Trophoblast cell (in vitro differentiated cells and primary cell): ENCODE measurements around the gene ALOX15B.

Experiments used
- DNase-seq, 2 donors: peaks; one replicate each; pipeline ENCODE4 v3.0.0-alpha.2; 2016
- H2AFZ ChIP-seq: 2 replicates; pipeline ENCODE4 v1.6.1; 2013; ENCODE audit warnings: low read length, moderate library complexity, mild to moderate bottlenecking; ENCODE audit not compliant: insufficient read depth, poor library complexity
- H2AK5ac ChIP-seq: 2 replicates; pipeline ENCODE4 v1.6.1; 2013; ENCODE audit warnings: mild to moderate bottlenecking, low read length
- H2BK120ac ChIP-seq: 2 replicates; pipeline ENCODE4 v1.6.1; 2013; ENCODE audit warnings: low read length, mild to moderate bottlenecking, moderate library complexity; ENCODE audit not compliant: insufficient read depth, poor library complexity
- H2BK12ac ChIP-seq: 2 replicates; pipeline ENCODE4 v1.6.1; 2013; ENCODE audit warnings: mild to moderate bottlenecking, low read length, moderate library complexity
- H2BK5ac ChIP-seq: 2 replicates; pipeline ENCODE4 v1.6.1; 2013; ENCODE audit warnings: low read length, low read depth, moderate library complexity, mild to moderate bottlenecking; ENCODE audit not compliant: poor library complexity
- H3K14ac ChIP-seq: 2 replicates; pipeline ENCODE4 v1.6.1; 2013; ENCODE audit warnings: mild to moderate bottlenecking, low read length
- H3K18ac ChIP-seq: 2 replicates; pipeline ENCODE4 v1.6.1; 2013; ENCODE audit warnings: mild to moderate bottlenecking, low read length
- H3K23ac ChIP-seq: 2 replicates; pipeline ENCODE4 v1.6.1; 2013; ENCODE audit warnings: low read length
- H3K27ac ChIP-seq: 2 replicates; pipeline ENCODE4 v1.5.1; 2013; ENCODE audit warnings: low read depth, mild to moderate bottlenecking, inconsistent platforms, low read length, moderate library complexity
- H3K27me3 ChIP-seq: 2 replicates; pipeline ENCODE4 v1.6.1; 2013; ENCODE audit warnings: inconsistent platforms, mild to moderate bottlenecking, low read length, moderate library complexity; ENCODE audit not compliant: insufficient read depth
- H3K36me3 ChIP-seq, 2 experiments: 1 replicate in 1 of 2; 2 replicates in 1 of 2; pipeline ENCODE4 v1.6.1; 2013; ENCODE audit warnings: low read length in 2 of 2, mild to moderate bottlenecking in 2 of 2, moderate library complexity in 1 of 2; ENCODE audit not compliant: insufficient read depth in 2 of 2, control insufficient read depth in 1 of 2
- H3K4ac ChIP-seq: 2 replicates; pipeline ENCODE4 v1.6.1; 2013; ENCODE audit warnings: low read depth, mild to moderate bottlenecking, low read length, moderate library complexity
- H3K4me1 ChIP-seq, 2 experiments: 1 replicate in 1 of 2; 2 replicates in 1 of 2; pipeline ENCODE4 v1.6.1; 2013; ENCODE audit warnings: low read length in 2 of 2, mild to moderate bottlenecking in 2 of 2, moderate library complexity in 1 of 2; ENCODE audit not compliant: insufficient read depth in 2 of 2, control insufficient read depth in 1 of 2
- H3K4me2 ChIP-seq: 2 replicates; pipeline ENCODE4 v1.6.1; 2013; ENCODE audit warnings: inconsistent platforms, mild to moderate bottlenecking, low read length, moderate library complexity
- H3K4me3 ChIP-seq: 2 replicates; pipeline ENCODE4 v1.5.1; 2013; ENCODE audit warnings: mild to moderate bottlenecking, low read depth, low read length, inconsistent platforms
- H3K79me1 ChIP-seq: one replicate; pipeline ENCODE4 v1.6.1; 2013; ENCODE audit warnings: low read length
- H3K79me2 ChIP-seq: 2 replicates; pipeline ENCODE4 v1.6.1; 2013; ENCODE audit warnings: low read length, mild to moderate bottlenecking; ENCODE audit not compliant: control insufficient read depth, insufficient read depth, poor library complexity
- H3K9ac ChIP-seq: 2 replicates; pipeline ENCODE4 v1.6.1; 2013; ENCODE audit warnings: mild to moderate bottlenecking, low read length
- H3K9me3 ChIP-seq: 2 replicates; pipeline ENCODE4 v1.6.1; 2013; ENCODE audit warnings: low read depth, mild to moderate bottlenecking, control low read depth, inconsistent platforms, low read length; ENCODE audit not compliant: insufficient read depth
- H4K12ac ChIP-seq: 2 replicates; pipeline ENCODE4 v1.6.1; 2013; ENCODE audit warnings: low read depth, mild to moderate bottlenecking, low read length, moderate library complexity
- H4K8ac ChIP-seq: 2 replicates; pipeline ENCODE4 v1.6.1; 2013; ENCODE audit warnings: low read depth, mild to moderate bottlenecking, low read length, moderate library complexity
- H4K91ac ChIP-seq: one replicate; pipeline ENCODE4 v1.6.1; 2013; ENCODE audit warnings: low read depth, mild to moderate bottlenecking, low read length, moderate library complexity
- WGBS: extraction: QIAGEN DNeasy Blood & Tissue Kit; methylation state at CpG from one replicate; pipeline ENCODE4 v1.1.7; 2013; ENCODE audit warnings: missing lambda C conversion rate; ENCODE audit not compliant: insufficient read length, insufficient coverage; ENCODE audit errors: extremely low coverage; 5-methylcytosine and 5-hydroxymethylcytosine counted together

The ALOX15B gene

DNA sequence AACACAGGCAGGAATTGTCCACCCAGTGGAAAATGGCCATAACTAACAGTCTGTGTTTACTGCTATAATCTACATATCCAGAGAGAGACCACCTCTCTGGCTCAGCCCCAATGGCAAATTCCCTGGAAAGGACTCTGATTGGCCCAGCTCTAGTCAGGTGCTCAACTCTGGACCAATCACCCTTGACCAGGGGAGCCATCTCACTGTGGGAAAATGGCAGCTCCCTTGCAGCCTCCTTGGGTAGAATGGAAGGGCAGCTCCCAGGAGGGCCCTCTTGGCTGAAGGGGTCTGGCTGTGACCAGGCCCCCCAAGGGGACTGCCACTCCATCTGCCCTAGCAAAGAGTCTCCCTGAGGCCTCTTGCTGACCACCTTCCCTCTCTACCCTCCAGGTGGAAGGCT, 3.1 kb downstream of the ALOX15B start:
- no peaks in the 10 kb centered on the region for H3K36me3 ChIP-seq
- no peak overlapping the region for H2AK5ac ChIP-seq
- peaks cover 4% of the 10 kb centered on the region for H3K9me3 ChIP-seq
- no peak overlapping the region for H3K27ac ChIP-seq
- H3K4ac ChIP-seq, result no peak overlapping the region
- H2BK12ac ChIP-seq, result no peak overlapping the region
- no peak overlapping the region for H3K4me2 ChIP-seq
- H3K4me3 ChIP-seq, result no peak overlapping the region
- no peak for DNase-seq
- H2BK120ac ChIP-seq, result no peak overlapping the region
- no peak overlapping the region for H2AFZ ChIP-seq
- H4K8ac ChIP-seq, result no peak overlapping the region
- H3K4me1 ChIP-seq, result no peaks in the 10 kb centered on the region
- H4K91ac ChIP-seq, result no peak overlapping the region
- no peak overlapping the region for H3K9ac ChIP-seq
- no peaks in the 10 kb centered on the region for H3K79me1 ChIP-seq
- no peak overlapping the region for H4K12ac ChIP-seq
- no peak overlapping the region for H3K23ac ChIP-seq
- H2BK5ac ChIP-seq, result no peak overlapping the region
- H3K18ac ChIP-seq, result no peak overlapping the region
- H3K79me2 ChIP-seq, result no peaks in the 10 kb centered on the region
- H3K14ac ChIP-seq, result no peak overlapping the region
- H3K27me3 ChIP-seq, result peaks cover 4% of the 10 kb centered on the region

- Histone ChIP-seq H3K4me2 (no peak overlapping the region), H3K27ac (no peak overlapping the region), H2BK120ac (no peak overlapping the region), H3K18ac (no peak overlapping the region), H4K8ac (no peak overlapping the region), H2AK5ac (no peak overlapping the region), H2BK12ac (no peak overlapping the region), H4K91ac (no peak overlapping the region), H3K79me1 (no peaks in the 10 kb centered on the region), H3K36me3 (no peaks in the 10 kb centered on the region), H3K79me2 (no peaks in the 10 kb centered on the region), H3K4me3 (no peak overlapping the region), H3K9ac (no peak overlapping the region), H3K4me1 (no peaks in the 10 kb centered on the region), H2BK5ac (no peak overlapping the region), H3K23ac (no peak overlapping the region), H3K4ac (no peak overlapping the region), H3K14ac (no peak overlapping the region), H3K27me3 (no peaks in the 10 kb centered on the region), H3K9me3 (peaks cover 4% of the 10 kb centered on the region), H2AFZ (no peak overlapping the region), H4K12ac (no peak overlapping the region)
- no peak for DNase-seq
- WGBS, result no CpG with 5 or more reads among the region's 24 CpGs
Observed at GRCh38 chr17:8044819-8045810, 6.3 kb downstream of the ALOX15B start.

DNA sequence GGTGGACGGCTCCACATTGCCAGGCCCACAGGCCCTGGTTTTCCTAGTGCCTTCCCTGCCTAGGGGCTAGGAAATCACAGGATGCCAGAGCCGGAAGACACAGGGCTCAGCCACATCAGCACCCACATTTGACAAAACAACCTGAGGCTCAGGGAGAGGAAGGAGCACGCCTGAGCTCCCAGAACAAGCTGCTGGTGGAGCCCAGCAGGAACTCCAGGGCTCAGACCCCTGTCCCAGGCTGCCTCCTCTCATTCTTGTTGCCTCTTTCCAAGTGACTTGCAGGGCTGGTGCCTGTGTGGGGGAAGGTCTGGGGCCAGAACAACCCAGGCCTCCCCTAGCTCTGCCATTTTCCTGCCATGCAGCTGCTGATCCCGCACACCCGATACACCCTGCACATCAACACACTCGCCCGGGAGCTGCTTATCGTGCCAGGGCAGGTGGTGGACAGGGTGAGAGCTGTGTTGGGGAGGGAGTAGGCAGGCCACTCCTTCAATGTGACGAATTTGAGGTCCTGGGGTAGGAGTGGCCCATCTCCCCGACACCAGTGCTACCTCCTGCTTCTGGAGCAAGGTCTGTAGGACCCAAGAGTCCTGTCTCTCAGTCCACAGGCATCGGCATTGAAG, 7.6 kb downstream of the ALOX15B start:
- H3K9ac ChIP-seq, result no peak overlapping the region
- H4K8ac ChIP-seq, result no peak overlapping the region
- no peaks in the 10 kb centered on the region for H3K79me2 ChIP-seq
- H2BK5ac ChIP-seq, result no peak overlapping the region
- no peak overlapping the region for H2BK12ac ChIP-seq
- no CpG with 5 or more reads among the region's 11 CpGs for WGBS
- DNase-seq, result no peak
- no peak overlapping the region for H3K23ac ChIP-seq
- H4K91ac ChIP-seq, result no peak overlapping the region
- no peak overlapping the region for H3K14ac ChIP-seq
- no peak overlapping the region for H3K18ac ChIP-seq
- no peak overlapping the region for H2AFZ ChIP-seq
- no peak overlapping the region for H4K12ac ChIP-seq
- no peak overlapping the region for H3K27ac ChIP-seq
- H2AK5ac ChIP-seq, result no peak overlapping the region
- no peaks in the 10 kb centered on the region for H3K79me1 ChIP-seq
- no peaks in the 10 kb centered on the region for H3K27me3 ChIP-seq
- no peak overlapping the region for H3K4me3 ChIP-seq
- no peak overlapping the region for H3K4me2 ChIP-seq
- no peaks in the 10 kb centered on the region for H3K36me3 ChIP-seq
- no peaks in the 10 kb centered on the region for H3K4me1 ChIP-seq
- no peak overlapping the region for H2BK120ac ChIP-seq
- H3K9me3 ChIP-seq, result peaks cover 4% of the 10 kb centered on the region
- H3K4ac ChIP-seq, result no peak overlapping the region

DNA sequence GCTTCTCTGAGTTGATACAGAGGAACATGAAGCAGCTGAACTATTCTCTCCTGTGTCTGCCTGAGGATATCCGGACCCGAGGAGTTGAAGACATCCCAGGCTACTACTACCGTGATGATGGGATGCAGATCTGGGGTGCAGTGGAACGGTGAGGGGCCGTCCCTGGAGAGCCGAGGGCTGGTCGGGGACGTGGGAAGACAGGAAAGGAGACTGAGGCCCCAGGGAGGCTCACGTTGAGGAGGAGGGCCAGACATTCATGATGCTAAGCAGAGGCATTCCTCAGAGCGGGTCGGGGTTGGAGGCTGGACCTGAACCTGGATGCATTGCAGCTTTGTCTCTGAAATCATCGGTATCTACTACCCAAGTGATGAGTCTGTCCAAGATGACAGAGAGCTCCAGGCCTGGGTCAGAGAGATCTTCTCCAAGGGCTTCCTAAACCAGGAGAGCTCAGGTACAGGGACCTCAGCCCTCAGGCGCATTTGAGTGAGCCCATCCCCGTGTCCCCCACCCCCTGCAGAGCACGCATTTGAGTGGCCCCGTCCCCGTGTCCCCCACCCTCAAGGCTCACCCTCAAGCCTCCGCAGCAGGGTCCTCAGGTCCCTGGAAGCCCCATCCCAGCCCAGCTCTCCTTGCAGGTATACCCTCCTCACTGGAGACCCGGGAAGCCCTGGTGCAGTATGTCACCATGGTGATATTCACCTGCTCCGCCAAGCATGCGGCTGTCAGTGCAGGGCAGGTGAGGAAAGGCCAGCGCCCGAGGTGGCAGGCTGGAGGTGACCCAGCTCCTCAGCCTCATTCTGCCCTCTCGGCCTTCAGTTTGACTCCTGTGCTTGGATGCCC, 8.3 kb downstream of the ALOX15B start:
- no peaks in the 10 kb centered on the region for H3K36me3 ChIP-seq
- H4K12ac ChIP-seq, result no peak overlapping the region
- WGBS, result no CpG with 5 or more reads among the region's 24 CpGs
- H3K23ac ChIP-seq, result no peak overlapping the region
- no peak overlapping the region for H3K18ac ChIP-seq
- no peaks in the 10 kb centered on the region for H3K27me3 ChIP-seq
- no peak overlapping the region for H3K9ac ChIP-seq
- H3K27ac ChIP-seq, result no peak overlapping the region
- no peak overlapping the region for H3K4ac ChIP-seq
- no peak overlapping the region for H2AFZ ChIP-seq
- H2BK12ac ChIP-seq, result no peak overlapping the region
- no peak overlapping the region for H2BK5ac ChIP-seq
- H2AK5ac ChIP-seq, result no peak overlapping the region
- no peaks in the 10 kb centered on the region for H3K79me1 ChIP-seq
- peaks cover 4% of the 10 kb centered on the region for H3K9me3 ChIP-seq
- H3K4me2 ChIP-seq, result no peak overlapping the region
- no peak for DNase-seq
- H4K91ac ChIP-seq, result no peak overlapping the region
- H3K14ac ChIP-seq, result no peak overlapping the region
- no peak overlapping the region for H3K4me3 ChIP-seq
- H3K4me1 ChIP-seq, result no peaks in the 10 kb centered on the region
- no peak overlapping the region for H2BK120ac ChIP-seq
- H3K79me2 ChIP-seq, result no peaks in the 10 kb centered on the region
- no peak overlapping the region for H4K8ac ChIP-seq
